Forelimb muscle (tissue), 1 donor: ENCODE data around the gene LKAAEAR1. TPM values are rescaled to one million over a fixed set of nuclear protein-coding genes. Genes with fewer than 3 reads are reported as not detected.

Source experiments
- DNase-seq: peaks from one replicate; pipeline ENCODE4 v3.0.0-alpha.2; 2013; ENCODE audit warnings: low read depth
- polyA plus RNA-seq: library from polyadenylated mRNA; unstranded; fragments of 120-200 nt; gene quantifications from one replicate; pipeline ENCODE4 v1.2.1, GENCODE V29; 2013; ENCODE audit not compliant: insufficient read length

LKAAEAR1 gene
- polyA plus RNA-seq, 1 donor = 0.18 TPM

- no peak for DNase-seq
These were observed 32.5 kb downstream of the LKAAEAR1 start for GRCh38 chr20:64051561-64052325.

- no peak for DNase-seq
These were observed 33.2 kb downstream of the LKAAEAR1 start for GRCh38 chr20:64051033-64051452.

GRCh38 chr20:64050261-64051032 is 33.8 kb downstream of the LKAAEAR1 start:
- no peak for DNase-seq

DNA sequence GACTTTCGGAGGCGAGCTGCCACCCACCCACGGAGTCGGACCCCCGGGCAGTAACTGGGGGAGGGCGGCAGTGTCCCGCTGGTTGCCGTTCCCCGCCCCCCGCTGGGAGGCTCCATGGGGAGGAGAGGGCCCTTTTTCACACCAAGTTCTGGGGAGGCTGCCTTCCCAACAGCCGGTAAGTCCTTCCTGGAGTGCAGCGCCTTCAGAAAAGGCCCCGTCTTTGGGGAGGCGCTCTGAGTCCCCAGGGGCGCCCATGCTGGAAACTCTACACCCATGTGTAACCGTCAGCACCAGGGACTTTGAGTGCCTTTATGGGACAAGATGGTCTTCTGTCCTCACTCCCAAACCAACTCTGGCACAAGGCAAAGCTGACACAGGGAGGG is 34.3 kb downstream of the LKAAEAR1 start:
- no peak for DNase-seq

- DNase-seq = no peak
These were observed 34.9 kb downstream of the LKAAEAR1 start, which contains the start of gene SOX18 for GRCh38 chr20:64049060-64049877. Gene SOX18 (minus strand): TSS chr20:64049639. CDS start chr20:64049516, 123 bp downstream.

DNA sequence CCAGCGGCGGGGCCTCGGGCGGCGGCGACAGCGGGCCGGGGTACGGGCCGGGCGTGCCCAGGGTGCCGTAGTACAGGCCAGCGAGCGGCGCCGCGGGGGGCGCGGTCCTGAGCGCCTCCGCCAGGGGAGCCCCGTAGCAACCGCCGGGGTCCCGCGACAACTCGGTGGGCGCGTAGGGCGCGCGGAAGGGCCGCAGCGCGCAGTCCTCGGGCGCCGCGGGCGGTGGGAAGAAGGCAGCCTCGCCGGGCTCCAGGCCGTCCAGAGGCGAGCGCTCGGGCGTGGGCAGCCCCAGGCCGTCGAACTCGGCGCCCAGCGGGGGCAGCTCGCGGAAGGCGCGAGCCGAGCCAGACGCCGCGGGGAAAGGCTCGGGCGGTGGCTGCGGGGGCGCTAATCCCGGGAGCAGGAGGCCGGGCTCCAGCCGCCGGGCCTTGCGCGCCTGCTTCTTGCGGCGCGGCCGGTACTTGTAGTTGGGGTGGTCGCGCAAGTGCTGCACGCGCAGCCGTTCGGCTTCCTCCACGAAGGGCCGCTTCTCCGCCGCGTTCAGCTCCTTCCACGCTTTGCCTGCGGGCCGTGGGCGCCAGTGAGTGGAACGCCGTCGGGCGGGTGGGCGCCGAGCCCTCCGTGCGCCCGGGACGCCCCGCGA is 35.7 kb downstream of the LKAAEAR1 start:
- no peak for DNase-seq

GRCh38 chr20:64047968-64048401 is 36.2 kb downstream of the LKAAEAR1 start:
- no peak for DNase-seq

DNA sequence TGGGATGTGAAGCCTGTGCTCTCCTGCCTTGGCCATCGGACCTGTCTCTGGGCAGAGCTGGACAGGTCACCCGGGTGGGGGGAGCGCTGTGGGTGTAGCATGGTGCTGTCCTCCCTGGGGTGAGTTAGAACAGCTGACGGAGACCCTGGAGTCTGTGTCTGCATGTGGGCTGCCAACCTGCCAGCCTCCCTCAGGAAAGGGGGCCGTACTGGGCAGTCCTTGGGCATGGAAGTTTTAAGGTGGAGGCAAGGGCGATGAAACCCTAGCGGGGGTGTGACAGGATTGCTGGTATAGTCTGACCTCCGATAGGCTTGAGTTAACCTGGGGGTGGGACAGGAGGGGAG is 37.2 kb downstream of the LKAAEAR1 start:
- no peak for DNase-seq

GRCh38 chr20:64045346-64046011 is 38.7 kb downstream of the LKAAEAR1 start:
- DNase-seq = no peak

GRCh38 chr20:64044484-64045247 is 39.5 kb downstream of the LKAAEAR1 start:
- DNase-seq = no peak

- no peak for DNase-seq
These were observed 40.4 kb downstream of the LKAAEAR1 start for GRCh38 chr20:64043768-64044167.

DNA sequence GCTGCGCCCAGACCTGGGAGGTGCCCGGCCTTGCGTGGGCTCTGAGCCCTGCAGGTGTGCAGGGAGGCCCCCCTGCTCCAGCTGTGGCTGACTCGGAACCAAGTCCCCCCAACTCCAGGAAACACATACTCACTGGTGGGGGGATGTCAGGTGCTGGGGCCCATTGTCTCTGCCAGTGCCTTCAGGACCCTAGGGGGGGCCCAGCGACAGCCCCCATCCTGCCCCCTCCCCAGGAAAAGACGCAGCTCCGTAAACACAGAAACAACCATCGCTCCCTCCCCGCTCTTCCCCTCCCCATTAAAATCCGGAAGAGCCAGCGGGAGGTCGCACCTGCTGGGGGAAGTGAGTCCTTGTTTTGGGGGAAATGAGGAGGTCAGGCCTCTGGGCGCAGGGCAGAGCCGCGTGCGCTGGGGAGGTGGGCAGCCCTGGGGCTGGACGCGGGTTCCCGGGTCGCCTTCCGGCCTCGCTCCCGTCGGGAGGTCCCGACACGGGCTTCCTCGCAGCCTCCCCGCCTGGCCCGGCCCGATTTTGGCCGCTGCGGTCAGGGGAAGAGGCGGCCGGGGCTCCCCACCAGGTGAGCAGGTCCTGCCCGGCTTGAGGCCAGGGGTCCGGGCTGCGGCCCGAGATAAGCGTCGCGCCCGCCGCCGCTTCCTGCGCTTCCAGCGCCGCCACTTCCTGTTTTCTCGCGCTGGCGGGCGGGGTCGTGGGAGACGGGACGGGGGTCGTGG is 42.0 kb downstream of the LKAAEAR1 start:
- DNase-seq = no peak

- no peak for DNase-seq
These were observed 42.5 kb downstream of the LKAAEAR1 start for GRCh38 chr20:64041781-64042053.

DNA sequence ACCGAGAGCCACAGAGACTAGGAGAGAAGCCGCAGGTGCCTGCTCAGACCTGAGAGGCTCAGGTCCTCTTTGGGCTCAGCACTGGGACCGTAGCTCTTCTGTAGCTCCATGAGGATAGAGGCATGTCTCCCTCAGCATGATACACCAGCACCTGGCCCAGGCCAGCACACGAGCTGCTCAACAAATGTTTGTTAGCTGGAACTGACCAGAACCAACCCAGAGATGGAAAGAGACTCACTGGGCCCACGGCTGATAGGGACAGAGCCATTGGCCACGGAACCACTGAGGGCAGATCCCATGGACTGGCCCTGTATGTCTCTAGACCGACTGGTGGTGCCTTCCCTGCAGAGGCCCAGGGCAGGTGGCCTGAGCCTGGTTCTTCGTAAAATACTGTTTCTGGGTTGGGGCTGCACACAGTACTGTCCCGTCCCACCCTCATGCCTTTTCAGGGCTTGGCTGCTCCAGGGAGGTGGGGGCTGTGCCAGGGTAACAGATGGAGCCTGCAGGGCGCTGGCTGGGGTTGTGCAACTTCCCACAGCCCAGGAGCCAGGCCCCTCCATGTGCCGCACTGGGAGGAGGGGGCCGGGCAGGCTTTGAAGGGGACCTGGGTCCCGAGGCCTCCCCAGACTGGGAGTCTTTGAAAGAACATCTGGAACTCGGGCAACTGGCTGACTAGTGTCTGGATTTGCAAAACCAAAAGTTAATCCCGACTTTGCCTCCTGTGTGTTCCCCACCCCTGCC is 43.0 kb downstream of the LKAAEAR1 start:
- DNase-seq = no peak

DNA sequence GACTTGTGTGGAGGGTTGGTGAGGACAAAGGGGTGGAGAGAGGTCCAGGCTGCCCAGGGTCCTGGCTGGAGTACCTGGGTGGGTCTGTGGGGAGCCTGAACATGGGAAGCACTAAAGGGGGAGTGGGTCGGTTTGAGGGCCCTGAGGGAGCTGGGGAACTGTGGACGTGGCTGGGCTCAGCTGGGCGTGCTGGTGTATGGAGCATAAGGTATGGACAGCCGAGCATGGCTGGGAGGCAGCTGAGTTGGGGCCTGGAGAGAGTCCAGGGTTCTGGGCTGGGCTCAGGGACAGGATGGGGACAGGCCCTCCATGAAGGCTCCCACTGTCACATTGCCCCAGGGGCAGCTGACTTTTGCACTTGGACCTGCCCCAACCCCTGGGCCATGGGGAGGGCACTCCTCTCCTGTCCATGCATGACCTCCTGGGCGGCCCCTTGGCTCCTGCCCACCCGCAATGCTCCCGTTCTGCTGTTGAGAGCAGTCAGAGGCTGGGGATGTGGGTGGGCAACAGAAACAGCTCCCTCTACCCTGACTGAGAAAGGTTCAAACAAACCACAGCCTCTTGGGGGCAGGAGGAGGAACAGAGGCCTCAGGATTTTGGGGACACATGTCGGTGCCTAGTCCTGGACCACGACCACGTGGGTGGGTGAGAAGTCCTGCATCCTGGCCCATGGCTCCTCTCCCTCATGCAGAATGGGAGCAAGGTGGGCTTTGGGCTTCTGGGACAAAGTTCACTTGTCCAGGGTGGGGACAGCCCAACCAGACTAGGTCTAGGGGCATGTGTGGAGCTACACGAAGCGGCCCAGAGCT is 43.8 kb downstream of the LKAAEAR1 start:
- DNase-seq = no peak

DNA sequence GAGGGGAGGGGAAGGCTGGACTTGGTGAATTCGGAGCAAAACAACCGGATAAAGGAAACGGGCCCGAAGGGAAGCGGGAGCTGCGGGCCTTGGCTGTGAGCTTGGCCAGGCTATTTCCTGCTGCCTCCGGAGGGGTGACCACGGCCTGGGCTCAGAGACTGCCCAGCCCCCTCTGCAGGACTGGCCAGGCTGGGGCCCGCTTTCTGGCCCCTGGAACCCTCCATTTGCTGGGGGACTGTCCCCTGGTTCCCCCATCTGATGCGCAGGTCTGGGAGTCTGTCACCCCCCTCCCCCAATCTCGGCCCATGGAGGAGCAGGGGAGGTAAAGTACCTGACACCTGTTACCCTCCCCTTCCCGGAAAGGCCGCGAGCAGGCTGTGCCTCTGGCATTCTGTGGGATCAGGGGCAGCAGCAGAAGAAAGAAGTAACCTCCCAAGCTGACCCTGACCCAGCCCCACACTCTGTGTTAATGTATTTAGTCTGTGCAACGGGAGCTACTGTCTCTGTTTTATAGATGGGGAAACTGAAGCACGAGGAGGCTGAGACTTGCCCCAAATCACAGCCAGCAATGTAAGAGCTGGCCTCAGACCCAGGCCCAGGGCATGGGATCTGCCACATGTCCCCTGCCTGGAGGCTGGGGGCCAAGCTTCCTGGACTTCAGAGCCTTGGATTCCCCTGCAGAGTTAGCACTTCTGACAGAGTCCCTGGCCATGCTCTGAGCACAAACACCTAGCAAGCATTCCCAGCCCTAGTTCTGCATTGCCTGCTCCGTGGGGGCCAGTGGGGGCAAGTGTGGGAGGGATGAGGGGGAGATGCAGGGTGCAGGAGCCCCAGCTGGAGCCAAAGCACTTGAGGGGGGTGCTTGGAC is 44.7 kb downstream of the LKAAEAR1 start:
- no peak for DNase-seq

DNA sequence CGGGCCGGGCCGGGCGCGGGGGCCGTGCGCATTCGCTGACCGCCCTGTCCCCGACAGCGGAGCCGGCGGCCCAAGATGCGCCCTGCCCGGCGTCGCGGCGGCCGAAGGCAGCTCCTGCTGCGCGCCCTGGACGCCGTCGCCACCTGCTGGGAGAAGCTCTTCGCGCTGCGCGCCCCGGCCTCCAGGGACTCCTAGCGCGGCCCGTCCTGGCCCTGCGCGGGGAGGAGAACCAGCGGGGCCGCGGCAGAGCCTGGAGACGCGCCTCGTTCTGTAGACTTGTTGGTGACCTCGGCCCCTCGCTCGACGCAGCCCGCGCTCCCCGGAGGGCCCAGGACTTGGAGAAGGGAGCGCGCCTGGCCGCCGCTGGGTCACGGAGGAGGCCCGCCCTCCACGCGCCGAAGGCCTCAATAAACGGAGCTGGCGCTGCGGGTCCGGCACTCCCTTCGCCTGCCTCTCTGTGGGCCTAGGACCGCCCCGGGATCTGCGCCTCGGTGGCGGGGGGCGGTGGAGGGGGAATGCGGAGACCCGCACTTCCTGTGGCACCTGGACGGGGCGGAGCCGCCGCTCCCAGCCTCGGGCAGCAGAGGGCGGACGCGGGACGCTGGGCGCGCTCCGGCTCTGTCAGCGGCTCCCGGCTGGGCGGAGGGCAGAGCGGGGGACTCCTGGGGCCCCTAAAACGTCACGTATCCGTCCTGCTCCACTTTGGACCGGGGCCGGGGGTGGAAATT is 45.5 kb downstream of the LKAAEAR1 start:
- no peak for DNase-seq
